ENCODE data around the gene UGGT2.

- no peak for TF ChIP-seq CTCF (IDR thresholded peaks at IDR 0.05; ENCODE audit: low read depth, low read length)
- TF ChIP-seq EZH2phosphoT487 (IDR thresholded peaks at IDR 0.05; ENCODE audit: low read depth) = no peak
Observed at GRCh38 chr13:95797016-95797415, 256.2 kb downstream of the UGGT2 start.
